Skeletal muscle tissue (tissue), 4 donors: ENCODE data around the gene FKBP2. TPM values are rescaled to one million over a fixed set of nuclear protein-coding genes. Genes with fewer than 3 reads are reported as not detected.
A peak's percentile ranks its signal among the peaks of the same experiment; 100 is the strongest.

ENCODE experiments used
- H3K27ac ChIP-seq: one replicate; pipeline ENCODE4 v1.7.0; 2013; ENCODE audit warnings: mild to moderate bottlenecking, low read depth, low read length, inconsistent platforms
- H3K27me3 ChIP-seq, 3 donors: one replicate each; pipeline ENCODE4 v1.7.0; 2013; ENCODE audit warnings: low read length in 3 of 3; ENCODE audit not compliant: control insufficient read depth in 3 of 3, insufficient read depth in 3 of 3
- H3K36me3 ChIP-seq, 3 donors: one replicate each; pipeline ENCODE4 v1.7.0; 2013; ENCODE audit warnings: low read length in 3 of 3; ENCODE audit not compliant: control insufficient read depth in 3 of 3, insufficient read depth in 3 of 3
- H3K4me1 ChIP-seq, 3 donors: one replicate each; pipeline ENCODE4 v1.7.0; 2013; ENCODE audit warnings: low read length in 3 of 3, mild to moderate bottlenecking in 3 of 3; ENCODE audit not compliant: control insufficient read depth in 3 of 3, insufficient read depth in 3 of 3
- H3K4me3 ChIP-seq, 3 donors: one replicate each; pipeline ENCODE4 v1.7.0; 2013; ENCODE audit warnings: low read length in 3 of 3
- H3K9ac ChIP-seq, 3 donors: one replicate each; pipeline ENCODE4 v1.7.0; 2013; ENCODE audit warnings: low read length in 3 of 3, mild to moderate bottlenecking in 3 of 3, moderate library complexity in 2 of 3, low read depth in 1 of 3
- H3K9me3 ChIP-seq, 3 donors: one replicate each; pipeline ENCODE4 v1.7.0; 2013; ENCODE audit warnings: low read length in 3 of 3; ENCODE audit not compliant: control insufficient read depth in 3 of 3
- total RNA-seq: library from RNA; depleted of rRNA; stranded (reverse); fragments of >200 nt; gene quantifications from one replicate; pipeline ENCODE4 v1.2.3, GENCODE V29; 2014
- donor health status: Osteomylitis.

Gene FKBP2
- total RNA-seq, 1 donor from 2014 or later = 26.1 TPM

GRCh38 chr11:64252003-64252872, 11.3 kb downstream of the FKBP2 start:
- no peak overlapping the region for H3K27ac ChIP-seq
- H3K9me3 ChIP-seq = no peaks in the 10 kb centered on the region
- no peaks in the 10 kb centered on the region for H3K27me3 ChIP-seq
- peak overlapping the region; percentile 80 to 84 (median 81) for H3K9ac ChIP-seq
- H3K4me3 ChIP-seq = peak overlapping the region; percentile 73 to 78 (median 78)
- peaks cover 8 to 14% (median 9%) of the 10 kb centered on the region in 3 donors for H3K36me3 ChIP-seq
- H3K4me1 ChIP-seq = peaks cover 35 to 46% (median 39%) of the 10 kb centered on the region in 3 donors

GRCh38 chr11:64253043-64253442, 12.1 kb downstream of the FKBP2 start:
- Histone ChIP-seq H3K4me3 (no peak overlapping the region), H3K9ac (peak overlapping the region in 1 of 3 donors; percentile 54), H3K27me3 (no peaks in the 10 kb centered on the region), H3K36me3 (peaks cover 9 to 15% (median 13%) of the 10 kb centered on the region in 3 donors), H3K27ac (no peak overlapping the region), H3K9me3 (no peaks in the 10 kb centered on the region), H3K4me1 (peaks cover 30 to 40% (median 34%) of the 10 kb centered on the region in 3 donors)

DNA sequence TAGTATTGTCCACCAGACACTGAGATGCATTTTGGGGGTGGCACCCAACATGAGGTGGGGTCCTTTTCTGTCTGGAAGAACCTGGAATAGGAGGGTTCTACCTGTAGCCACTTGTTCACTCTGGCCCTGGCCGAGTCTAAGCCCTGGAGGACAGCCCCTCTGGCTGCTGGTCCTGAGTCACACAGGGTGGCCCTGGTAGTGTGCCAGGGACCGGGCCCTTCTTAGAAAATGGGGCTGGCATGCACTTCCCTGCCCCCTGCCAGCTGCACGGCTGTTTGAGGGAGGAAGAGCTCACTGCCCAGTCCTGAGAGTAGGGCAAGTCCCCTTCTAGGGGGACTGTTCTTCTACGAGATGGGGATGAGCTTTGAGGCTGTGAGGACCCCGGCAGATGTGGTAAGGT, 12.6 kb downstream of the FKBP2 start:
- Histone ChIP-seq H3K9ac (peak overlapping the region in 2 of 3 donors; percentile 10 to 54), H3K4me1 (peaks cover 29 to 36% (median 33%) of the 10 kb centered on the region in 3 donors), H3K27me3 (no peaks in the 10 kb centered on the region), H3K9me3 (no peaks in the 10 kb centered on the region), H3K27ac (no peak overlapping the region), H3K4me3 (no peak overlapping the region), H3K36me3 (peaks cover 12 to 20% (median 17%) of the 10 kb centered on the region in 3 donors)

DNA sequence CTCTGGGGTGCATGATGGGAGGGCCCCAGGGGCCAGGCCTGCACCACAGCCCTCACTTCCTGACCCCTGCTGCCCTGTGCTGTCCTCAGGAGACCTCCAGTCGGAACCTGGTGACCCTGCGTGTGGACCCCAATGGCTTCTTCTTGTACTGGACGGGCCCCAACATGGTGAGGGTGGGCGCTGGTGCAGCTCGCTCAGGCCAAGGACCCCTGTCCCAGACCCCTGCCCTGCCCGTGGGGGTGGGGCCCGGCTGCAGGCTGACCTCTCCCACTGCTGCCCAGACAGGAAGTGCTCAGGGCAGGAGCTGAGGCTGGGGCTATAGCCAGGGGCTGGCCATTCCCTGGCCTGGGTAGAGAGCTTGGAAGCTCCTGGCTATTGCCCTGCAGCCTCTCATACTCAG, 13.4 kb downstream of the FKBP2 start:
- Histone ChIP-seq H3K9ac (peak overlapping the region in 1 of 3 donors; percentile 54), H3K9me3 (no peaks in the 10 kb centered on the region), H3K27ac (no peak overlapping the region), H3K4me1 (peaks cover 29 to 36% (median 33%) of the 10 kb centered on the region in 3 donors), H3K36me3 (peaks cover 17 to 27% (median 23%) of the 10 kb centered on the region in 3 donors), H3K27me3 (no peaks in the 10 kb centered on the region), H3K4me3 (no peak overlapping the region)

- H3K36me3 ChIP-seq = peaks cover 27 to 32% (median 31%) of the 10 kb centered on the region in 3 donors
- peaks cover 29 to 33% (median 32%) of the 10 kb centered on the region in 3 donors for H3K4me1 ChIP-seq
- no peak overlapping the region for H3K9ac ChIP-seq
- no peak overlapping the region for H3K27ac ChIP-seq
- H3K9me3 ChIP-seq = no peaks in the 10 kb centered on the region
- no peak overlapping the region for H3K4me3 ChIP-seq
- H3K27me3 ChIP-seq = no peaks in the 10 kb centered on the region
Measured at GRCh38 chr11:64255135-64256128, 14.5 kb downstream of the FKBP2 start.

DNA sequence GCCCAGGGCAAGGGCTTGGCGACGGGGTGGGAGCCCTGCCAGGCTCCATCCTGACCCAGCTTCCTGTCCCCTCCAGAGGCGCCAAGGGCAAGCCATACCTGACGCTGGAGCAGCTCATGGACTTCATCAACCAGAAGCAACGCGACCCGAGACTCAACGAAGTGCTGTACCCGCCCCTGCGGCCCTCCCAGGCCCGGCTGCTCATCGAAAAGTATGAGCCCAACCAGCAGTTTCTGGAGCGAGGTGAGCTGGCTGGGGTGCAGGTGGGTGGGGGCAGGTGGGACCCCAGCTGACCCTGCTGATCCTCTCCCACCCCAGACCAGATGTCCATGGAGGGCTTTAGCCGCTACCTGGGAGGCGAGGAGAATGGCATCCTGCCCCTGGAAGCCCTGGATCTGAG, 15.4 kb downstream of the FKBP2 start:
- Histone ChIP-seq H3K27me3 (no peaks in the 10 kb centered on the region), H3K9me3 (no peaks in the 10 kb centered on the region), H3K27ac (no peak overlapping the region), H3K9ac (no peak overlapping the region), H3K4me1 (peaks cover 23 to 25% (median 25%) of the 10 kb centered on the region in 3 donors), H3K36me3 (peaks cover 29 to 34% (median 34%) of the 10 kb centered on the region in 3 donors), H3K4me3 (no peak overlapping the region)

DNA sequence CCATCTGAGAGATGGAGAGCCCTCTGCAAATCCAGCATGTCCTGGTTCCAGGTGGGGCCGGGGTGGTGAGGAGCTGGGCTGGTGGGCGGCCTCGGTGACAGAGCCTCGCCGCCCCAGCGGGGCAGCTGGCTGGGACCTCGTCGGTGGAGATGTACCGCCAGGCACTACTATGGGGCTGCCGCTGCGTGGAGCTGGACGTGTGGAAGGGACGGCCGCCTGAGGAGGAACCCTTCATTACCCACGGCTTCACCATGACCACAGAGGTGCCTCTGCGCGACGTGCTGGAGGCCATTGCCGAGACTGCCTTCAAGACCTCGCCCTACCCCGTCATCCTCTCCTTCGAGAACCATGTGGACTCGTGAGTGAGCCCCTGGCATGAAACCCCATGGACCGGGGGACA, 17.5 kb downstream of the FKBP2 start:
- H3K27ac ChIP-seq = no peak overlapping the region
- peaks cover 45 to 47% (median 45%) of the 10 kb centered on the region in 3 donors for H3K36me3 ChIP-seq
- peaks cover 9 to 10% (median 10%) of the 10 kb centered on the region in 3 donors for H3K4me1 ChIP-seq
- H3K9ac ChIP-seq = no peak overlapping the region
- no peaks in the 10 kb centered on the region for H3K9me3 ChIP-seq
- H3K4me3 ChIP-seq = no peak overlapping the region
- no peaks in the 10 kb centered on the region for H3K27me3 ChIP-seq

DNA sequence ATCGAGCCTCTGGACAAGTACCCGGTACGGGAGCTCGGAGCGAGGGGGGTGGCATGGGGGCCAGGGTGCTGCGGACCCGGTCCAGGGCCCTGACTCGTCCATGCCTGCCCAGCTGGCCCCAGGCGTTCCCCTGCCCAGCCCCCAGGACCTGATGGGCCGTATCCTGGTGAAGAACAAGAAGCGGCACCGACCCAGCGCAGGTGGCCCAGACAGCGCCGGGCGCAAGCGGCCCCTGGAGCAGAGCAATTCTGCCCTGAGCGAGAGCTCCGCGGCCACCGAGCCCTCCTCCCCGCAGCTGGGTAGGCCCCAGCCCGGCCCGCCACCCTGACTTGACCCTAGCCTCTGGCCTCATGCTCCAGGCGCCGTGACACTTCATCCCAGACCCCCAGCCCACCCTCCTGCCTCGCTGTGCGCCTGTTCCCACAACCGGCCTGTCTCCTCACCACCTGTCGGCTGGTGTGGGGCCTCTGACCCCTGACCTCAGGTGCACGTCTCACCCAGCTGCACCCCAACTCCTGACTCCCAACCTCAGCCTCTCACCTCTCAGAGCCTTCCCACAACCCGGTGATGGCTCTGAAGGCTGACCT, 18.1 kb downstream of the FKBP2 start:
- Histone ChIP-seq H3K4me1 (peaks cover 2 to 4% (median 3%) of the 10 kb centered on the region in 3 donors), H3K27me3 (no peaks in the 10 kb centered on the region), H3K9ac (no peak overlapping the region), H3K4me3 (no peak overlapping the region), H3K9me3 (no peaks in the 10 kb centered on the region), H3K27ac (no peak overlapping the region), H3K36me3 (peaks cover 47 to 50% (median 48%) of the 10 kb centered on the region in 3 donors)

GRCh38 chr11:64259533-64260067, 18.7 kb downstream of the FKBP2 start:
- Histone ChIP-seq H3K4me1 (no peaks in the 10 kb centered on the region), H3K9ac (no peak overlapping the region), H3K36me3 (peaks cover 48 to 50% (median 48%) of the 10 kb centered on the region in 3 donors), H3K27me3 (no peaks in the 10 kb centered on the region), H3K9me3 (no peaks in the 10 kb centered on the region), H3K27ac (no peak overlapping the region), H3K4me3 (no peak overlapping the region)
